H1 (cell line): ENCODE data around the gene SYPL1. TPM values are rescaled to one million over a fixed set of nuclear protein-coding genes. Genes with fewer than 3 reads are reported as not detected.

Experiments
- CREB1 ChIP-seq: IDR thresholded peaks from 2 replicates; pipeline ENCODE4 v1.6.1; 2012; ENCODE audit warnings: inconsistent platforms
- CTCF ChIP-seq, 3 experiments: IDR thresholded peaks; 1 replicate in 2 of 3; 2 replicates in 1 of 3; pipeline versions ENCODE4 v1.5.1 to v1.6.1; 2011; ENCODE audit warnings: low read length in 3 of 3, mild to moderate bottlenecking in 3 of 3, inconsistent platforms in 2 of 3, low read depth in 1 of 3, moderate library complexity in 1 of 3; ENCODE audit not compliant: insufficient read depth in 1 of 3; ENCODE audit errors: control extremely low read depth in 1 of 3
- EGR1 ChIP-seq: IDR thresholded peaks from 2 replicates; pipeline ENCODE4 v1.6.1; 2011; ENCODE audit warnings: low read depth, low read length, borderline replicate concordance
- GTF2F1 ChIP-seq: IDR thresholded peaks from 2 replicates; pipeline ENCODE4 v1.6.1; 2012; ENCODE audit warnings: low read depth, low read length, improper control_type of control experiment, borderline replicate concordance
- KDM4A ChIP-seq: IDR thresholded peaks from one replicate; pipeline ENCODE4 v1.7.1; 2012; ENCODE audit warnings: low read depth, mild to moderate bottlenecking, moderate library complexity, low read length, inconsistent platforms; ENCODE audit not compliant: severe bottlenecking
- SIN3A ChIP-seq, 2 experiments: IDR thresholded peaks in 1 of 2; conservative IDR thresholded peaks in 1 of 2; 2 replicates each; pipeline ENCODE4 v1.6.1; 2011 to 2012; ENCODE audit warnings: low read length in 2 of 2, improper control_type of control experiment in 1 of 2, low read depth in 1 of 2, mild to moderate bottlenecking in 1 of 2
- polyA plus RNA-seq, 7 experiments: library from polyadenylated mRNA; depleted of rRNA in 3 of 7; stranded (reverse) in 5 of 7; unstranded in 2 of 7; fragments of >200 nt in 5 of 7; fragments of 200-250 nt in 2 of 7; gene quantifications; 1 replicate in 5 of 7; 2 replicates in 1 of 7; 4 replicates in 1 of 7; pipeline versions ENCODE4 v1.2.1 to v1.2.3, GENCODE V29; 2011 to 2013; ENCODE audit warnings: missing spikeins in 2 of 7, mixed read lengths in 2 of 7
- total RNA-seq: library from RNA; stranded (reverse); fragmentation: NEBNext Ultra II Directional; extraction: Animal tissue kit (Norgen Biotek cat#: 25700); gene quantifications from 2 replicates; pipeline ENCODE4 v1.2.1, GENCODE V29; 2021

The SYPL1 gene
- total and polyA plus RNA-seq, 2 of the 8 experiments (the other 6 are each of a cell fraction or from before 2014, with no cell fraction given) = 44.9 to 57.7 TPM

DNA sequence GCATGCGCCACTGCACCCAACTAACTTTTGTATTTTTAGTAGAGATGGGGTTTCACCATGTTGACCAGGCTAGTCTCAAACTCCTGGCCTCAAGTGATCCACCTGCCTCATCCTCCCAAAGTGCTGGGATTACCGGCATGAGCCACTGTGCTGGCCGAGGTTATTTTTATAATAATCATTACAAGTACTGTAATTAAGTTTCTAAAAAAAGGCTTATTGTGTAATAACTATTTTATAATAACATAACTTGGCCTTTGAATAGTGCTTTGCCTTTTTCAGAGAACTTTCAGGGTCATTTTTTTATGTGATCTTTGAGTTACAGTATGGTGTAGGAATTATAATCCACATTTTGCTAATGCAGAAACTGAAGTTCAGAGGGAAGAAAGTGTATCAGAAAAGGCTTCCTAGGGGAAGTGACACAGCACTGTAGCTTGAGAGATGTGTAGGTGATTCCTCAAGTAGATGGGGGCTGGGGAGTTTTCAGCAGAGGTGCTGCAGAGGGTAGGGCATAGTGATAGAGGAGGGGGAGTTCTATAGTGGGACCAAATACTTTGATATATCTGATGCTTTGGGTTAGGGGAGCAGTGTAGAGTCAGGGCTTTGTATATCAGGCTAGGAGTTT, 9.2 kb upstream of the SYPL1 start (continued):
- TF ChIP-seq SIN3A (conservative IDR thresholded peaks at IDR 0.05 in 1 of 2, IDR thresholded peaks at IDR 0.05 in 1 of 2; ENCODE audit: low read depth in 1 of 2, low read length in 2 of 2) = no peak
- TF ChIP-seq CREB1 = no peak
- TF ChIP-seq EGR1 = no peak
- TF ChIP-seq GTF2F1 = no peak
- no peak for TF ChIP-seq CTCF (IDR thresholded peaks at IDR 0.05; ENCODE audit: control extremely low read depth in 1 of 3, insufficient read depth in 1 of 3, low read depth in 1 of 3, low read length in 3 of 3)
- no peak for TF ChIP-seq KDM4A
